COLO668 (cell line): ENCODE results near the gene RANBP3.
"Not testable (repeated sequence)": the region's sequence is repeated elsewhere in the genome, so short reads cannot be mapped to it uniquely, and the experiment has no call there.

Experiments
- DNase-seq: peaks from one replicate; lab custom pipeline; 2025; ENCODE audit not compliant: unreplicated experiment; lab: John Stamatoyannopoulos, UW

The RANBP3 gene

DNA sequence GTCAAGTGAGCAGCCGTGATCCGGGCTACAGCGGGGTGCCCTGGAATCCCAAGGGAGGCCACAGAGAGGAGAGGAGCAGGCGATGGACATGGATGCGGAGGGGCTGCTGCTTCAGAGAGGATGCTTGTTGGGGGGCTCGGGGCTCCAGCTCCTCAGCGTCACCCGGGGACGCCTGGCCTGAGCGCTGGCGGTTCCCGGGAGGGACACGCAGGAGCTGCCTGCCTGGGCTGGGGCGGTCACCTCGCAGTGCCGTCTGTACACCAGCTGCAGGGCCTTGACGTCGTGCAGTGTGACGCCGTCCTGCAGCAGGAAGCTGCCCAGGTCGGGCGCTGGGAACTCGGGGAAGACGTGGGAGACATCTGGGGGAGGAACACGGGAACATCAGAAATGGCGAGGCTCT, 29.9 kb upstream of the RANBP3 start:
- no peak for DNase-seq

DNA sequence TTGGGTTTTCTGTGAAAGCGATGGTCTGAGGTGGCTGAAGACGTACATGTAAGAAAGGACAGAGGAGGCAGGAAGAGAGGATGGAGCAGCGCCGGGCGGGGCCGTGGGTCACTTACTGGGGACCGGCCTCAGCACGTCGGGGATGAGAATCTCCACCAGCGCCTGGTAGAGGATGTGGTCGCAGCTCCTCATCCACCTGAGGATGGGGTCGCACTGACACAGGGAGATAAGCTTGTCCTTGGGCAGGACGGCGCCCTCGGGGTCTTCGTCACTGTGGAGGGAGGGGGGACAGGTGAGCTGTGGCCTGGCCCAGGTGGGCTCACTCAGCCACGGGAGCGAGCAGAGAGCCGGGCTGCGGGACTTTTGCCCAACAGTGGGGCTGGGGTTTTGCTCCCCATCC, 29.0 kb upstream of the RANBP3 start:
- DNase-seq, result no peak

GRCh38 chr19:6006070-6006446, 28.1 kb upstream of the RANBP3 start:
- not testable (repeated sequence) for DNase-seq

- no peak for DNase-seq
These were observed 27.6 kb upstream of the RANBP3 start for GRCh38 chr19:6005321-6006069.

DNA sequence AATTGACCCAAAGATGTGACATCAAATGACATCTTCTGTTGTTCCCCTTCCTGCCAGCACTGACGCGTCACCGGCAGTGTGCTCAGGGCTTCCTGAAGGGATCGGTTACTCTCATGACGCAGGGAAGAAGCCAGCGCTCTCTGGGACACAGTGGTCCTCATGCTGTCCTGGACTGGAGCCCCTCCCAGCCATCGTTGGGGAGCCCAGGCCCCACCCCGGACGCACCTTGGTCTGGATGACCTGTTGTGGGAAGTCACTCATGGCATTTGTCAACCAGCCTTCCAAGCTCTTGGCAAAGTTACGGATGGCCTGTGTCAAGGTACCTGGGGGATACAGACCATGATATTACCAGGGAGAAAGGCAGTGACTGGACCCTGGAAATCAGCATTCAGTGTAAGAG, 26.0 kb upstream of the RANBP3 start:
- no peak for DNase-seq

- DNase-seq, result no peak
These were observed 24.7 kb upstream of the RANBP3 start for GRCh38 chr19:6002591-6002990.

- no peak for DNase-seq
These were observed 22.4 kb upstream of the RANBP3 start for GRCh38 chr19:6000228-6000847.

GRCh38 chr19:5999693-6000092, 21.8 kb upstream of the RANBP3 start:
- DNase-seq, result no peak

DNA sequence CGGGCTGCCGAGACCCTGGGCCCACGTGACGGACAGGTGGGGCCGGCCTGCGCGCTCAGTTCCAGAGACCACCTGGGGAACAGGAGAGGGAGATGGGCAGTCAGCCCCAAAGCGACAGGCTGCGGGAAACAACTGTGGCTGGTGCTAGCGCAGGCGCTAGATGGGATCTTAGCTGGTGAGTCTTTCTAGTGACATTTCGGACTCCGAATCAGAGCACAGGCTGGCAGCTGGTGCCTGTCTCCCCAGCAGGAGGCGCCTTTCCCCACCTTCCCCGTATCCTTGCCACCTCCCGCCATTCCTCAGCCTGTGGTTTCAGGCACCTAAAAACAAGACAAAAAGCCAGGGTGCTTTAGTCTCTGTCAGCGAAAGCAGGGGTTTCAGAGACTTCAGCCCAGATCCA, 19.4 kb upstream of the RANBP3 start:
- no peak for DNase-seq

DNA sequence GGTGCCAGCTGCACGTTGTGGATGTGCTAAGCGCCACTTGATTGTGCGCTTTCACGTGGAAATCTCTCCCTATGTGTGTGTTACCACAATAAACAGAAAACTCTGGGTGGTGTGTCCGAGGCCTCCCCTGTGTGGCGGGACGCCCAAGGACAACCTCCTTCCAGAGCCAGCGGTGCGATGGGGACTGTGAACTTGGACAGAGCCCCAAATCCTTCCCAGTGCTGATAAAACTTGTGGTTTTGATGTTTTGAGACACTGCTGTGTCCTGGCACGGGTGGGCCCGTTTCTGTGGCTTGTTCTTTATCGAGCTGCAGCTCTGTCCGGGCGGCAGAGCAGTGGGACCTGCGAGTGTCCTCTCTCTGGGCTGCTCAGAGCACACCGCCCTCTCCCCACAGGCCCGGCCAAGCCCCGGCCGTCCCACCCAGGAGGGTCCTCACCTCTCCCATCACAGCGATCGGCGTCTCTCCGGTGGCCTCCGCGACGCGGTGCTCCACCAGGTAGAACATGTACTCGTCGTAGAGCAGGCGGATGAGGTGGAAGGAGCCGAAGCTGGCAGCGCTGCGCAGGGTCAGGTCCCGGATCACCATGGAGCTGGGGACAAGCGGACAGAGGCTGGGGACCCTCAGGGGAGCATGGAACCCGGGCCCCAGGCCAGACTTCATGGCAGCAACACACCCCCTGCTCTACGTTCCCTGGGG, 18.8 kb upstream of the RANBP3 start:
- no peak for DNase-seq

- DNase-seq, result no peak
These were observed 18.2 kb upstream of the RANBP3 start for GRCh38 chr19:5996102-5996501.

- no peak for DNase-seq
These were observed 17.7 kb upstream of the RANBP3 start for GRCh38 chr19:5995606-5996005.

GRCh38 chr19:5994405-5995165, 16.6 kb upstream of the RANBP3 start:
- no peak for DNase-seq

DNA sequence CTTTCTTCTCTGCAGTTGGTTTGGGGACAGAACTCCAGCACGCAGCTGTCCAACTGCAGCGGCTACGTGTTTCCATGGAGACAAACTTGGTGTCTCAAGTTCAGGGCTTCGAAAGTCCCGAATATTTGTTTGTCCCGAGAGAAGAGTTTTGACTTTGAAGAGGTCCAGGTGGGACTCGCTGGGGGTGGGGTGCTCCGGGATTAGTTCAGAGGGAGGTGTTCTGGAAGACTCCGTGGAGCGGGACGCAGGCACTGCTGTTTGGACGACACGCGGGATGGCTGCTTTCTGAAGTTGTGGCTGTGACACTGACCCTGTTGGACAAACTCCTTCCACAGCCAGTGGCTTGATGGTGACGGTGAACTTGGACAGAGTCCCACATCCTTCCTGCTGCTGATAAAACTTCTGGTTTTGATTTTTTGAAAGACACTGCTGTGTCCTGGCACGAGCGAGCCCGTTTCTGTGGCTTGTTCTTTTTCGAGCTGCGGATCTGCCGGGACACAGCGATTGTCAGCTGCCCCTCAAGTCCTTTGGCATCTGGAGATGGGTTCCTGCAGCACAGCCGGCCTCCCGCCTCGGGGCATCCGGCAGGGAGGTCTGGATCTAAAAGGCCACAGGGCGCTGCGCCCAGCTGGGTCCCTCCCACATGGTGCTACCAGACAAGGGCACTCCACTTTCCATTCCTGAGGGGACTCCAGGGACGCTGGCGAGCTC, 15.9 kb upstream of the RANBP3 start:
- no peak for DNase-seq

GRCh38 chr19:5993201-5993600, 15.3 kb upstream of the RANBP3 start:
- no peak for DNase-seq

DNA sequence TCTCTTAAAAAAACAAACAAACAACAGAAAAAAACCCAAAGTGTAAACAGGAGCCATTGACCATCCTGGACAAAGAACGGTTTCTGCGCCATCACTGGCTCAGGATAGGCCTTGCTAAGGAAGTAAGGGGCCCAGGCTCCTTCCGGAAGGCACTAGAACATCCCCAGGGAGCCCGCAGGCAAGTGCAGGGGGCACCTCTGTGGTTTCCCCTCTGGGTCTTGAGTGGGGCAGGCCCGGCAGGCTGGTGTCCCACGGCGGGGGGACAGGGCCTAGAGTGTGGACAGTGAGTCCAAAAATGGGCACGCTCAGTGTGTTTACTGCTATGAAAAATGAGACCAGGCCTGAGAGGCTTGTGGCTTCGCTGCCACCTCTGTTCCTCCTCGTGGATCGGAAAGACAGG, 14.8 kb upstream of the RANBP3 start:
- DNase-seq, result no peak

DNA sequence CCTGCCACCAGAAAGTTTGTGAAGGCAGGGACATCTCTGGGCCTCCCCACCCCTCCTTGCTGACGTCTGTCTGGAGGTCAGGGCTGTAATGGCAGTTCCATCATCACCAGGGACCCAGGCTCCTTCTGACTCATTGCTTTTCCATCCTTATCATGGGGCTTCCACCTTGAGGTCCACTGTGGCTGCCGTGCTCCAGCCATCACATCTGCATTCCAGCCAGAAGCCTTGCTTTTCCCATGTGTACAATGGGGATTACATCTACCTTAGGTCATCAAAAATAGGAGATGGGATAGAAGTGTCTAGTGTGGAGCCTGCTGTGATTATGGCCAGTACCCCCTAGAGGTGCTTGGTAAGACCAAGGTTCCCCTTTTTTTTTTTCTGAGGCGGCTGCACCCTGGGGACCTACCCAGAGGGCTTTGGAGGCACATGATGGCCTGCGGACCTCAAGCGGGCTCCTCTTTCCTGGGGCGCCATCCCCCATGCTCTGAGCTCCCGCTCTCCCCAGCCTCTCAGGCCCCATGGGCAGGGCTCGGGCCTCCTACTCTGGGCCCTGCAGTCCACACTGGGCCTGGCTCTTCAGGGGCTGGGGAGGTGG, 13.4 kb upstream of the RANBP3 start:
- DNase-seq, result no peak

GRCh38 chr19:5990289-5990797, 12.4 kb upstream of the RANBP3 start:
- no peak for DNase-seq

DNA sequence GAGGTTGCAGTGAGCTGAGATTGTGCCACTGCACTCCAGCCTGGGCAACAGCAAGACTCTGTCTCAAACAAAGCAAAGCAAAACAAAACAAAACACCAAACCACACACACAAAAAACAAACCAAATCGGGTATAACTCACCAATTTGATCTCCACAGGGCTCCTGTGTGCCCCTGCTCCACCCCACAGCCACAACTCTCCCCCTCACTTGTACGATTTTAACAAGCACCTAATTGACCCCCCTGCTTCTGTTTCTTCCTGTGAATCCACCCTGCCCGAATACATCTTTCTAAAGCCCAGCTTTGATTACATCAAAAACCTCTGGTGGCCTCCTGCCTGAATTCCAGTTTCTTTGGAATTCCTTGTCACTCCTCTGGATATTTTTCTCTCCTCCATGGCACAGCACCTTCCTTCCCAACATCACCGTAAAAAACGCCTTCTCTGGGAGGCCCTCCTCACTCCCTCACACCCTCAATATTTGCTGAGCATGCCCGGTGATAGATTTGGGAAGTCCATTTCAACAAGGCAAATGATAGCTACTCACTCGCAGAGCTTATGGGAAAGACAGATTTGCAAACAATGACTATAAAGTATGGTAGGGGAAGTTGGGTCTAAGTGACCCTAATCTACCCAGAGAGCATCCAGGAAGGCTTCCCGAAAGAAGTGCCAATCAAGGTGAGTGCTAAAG, 11.6 kb upstream of the RANBP3 start:
- DNase-seq, result no peak
